Measurements from ENCODE around the gene SURF2. TPM values are rescaled to one million over a fixed set of nuclear protein-coding genes. Genes with fewer than 3 reads are reported as not detected.

The SURF2 gene
- total and polyA plus RNA-seq, 2 experiments from 2014 or later, result 39.9 to 104 TPM

GRCh38 chr9:133367778-133368177 lies 11.4 kb downstream of the SURF2 start:
- DNase-seq (ENCODE audit: low spot score) (no peak), ATAC-seq (no peak)
- Histone ChIP-seq H3F3A (replicated peaks; ENCODE audit: low read depth) (peaks cover 10% of the 10 kb centered on the region; the same call in 1 of the 2 replicates), H3K9me2 (ENCODE audit: insufficient read depth) (no peaks in the 10 kb centered on the region), H3K4me1 (ENCODE audit: insufficient read depth) (no peaks in the 10 kb centered on the region), H3K27ac (ENCODE audit: low read depth) (no peak overlapping the region), H3K36me3 (ENCODE audit: insufficient read depth) (peaks cover 21% of the 10 kb centered on the region), H3K79me2 (replicated peaks; ENCODE audit: insufficient read depth) (peaks cover 72% of the 10 kb centered on the region), H4K20me1 (replicated peaks; ENCODE audit: insufficient read depth) (peaks cover 73% of the 10 kb centered on the region), H2AFZ (no peak overlapping the region), H3K4me3 (no peak overlapping the region), H3K27me3 (ENCODE audit: insufficient read depth) (no peaks in the 10 kb centered on the region), H3K4me2 (no peak overlapping the region)
- no peak overlapping the region for H3K4me3 Mint-ChIP-seq
- no peaks in the 10 kb centered on the region for H3K9me3 Mint-ChIP-seq
- peaks cover 8% of the 10 kb centered on the region for H3K27me3 Mint-ChIP-seq (ENCODE audit: insufficient read depth, low read depth, poor library complexity)
- H3K27ac Mint-ChIP-seq, result no peak overlapping the region
- peaks cover 11% of the 10 kb centered on the region; the same call in 2 of the 3 replicates for H3K4me1 Mint-ChIP-seq
- no peak for TF ChIP-seq STAT1 (IDR thresholded peaks at IDR 0.05; ENCODE audit: unreplicated experiment)
- no peak for TF ChIP-seq EZH2phosphoT487 (IDR thresholded peaks at IDR 0.05; ENCODE audit: unreplicated experiment)
- no peak for TF ChIP-seq POLR2AphosphoS5 (IDR thresholded peaks at IDR 0.05; ENCODE audit: low read depth)
- no peak for TF ChIP-seq CREB1 (CRISPR knock-in tag; IDR thresholded peaks at IDR 0.05; ENCODE audit: low read depth)
- TF ChIP-seq NANOG (IDR thresholded peaks at IDR 0.05; ENCODE audit: borderline replicate concordance), result no peak
- no peak for TF ChIP-seq ZNF114 (CRISPR knock-in tag; IDR thresholded peaks at IDR 0.05)
- peaks cover 68% of the 10 kb centered on the region for H3K36me3 Mint-ChIP-seq (ENCODE audit: low read depth)

- peaks cover 10% of the 10 kb centered on the region; the same call in 1 of the 2 replicates for H3F3A ChIP-seq (replicated peaks; ENCODE audit: low read depth)
- H3K36me3 ChIP-seq (ENCODE audit: insufficient read depth), result peaks cover 18% of the 10 kb centered on the region
- peaks cover 75% of the 10 kb centered on the region for H4K20me1 ChIP-seq (replicated peaks; ENCODE audit: insufficient read depth)
- H3K79me2 ChIP-seq (replicated peaks; ENCODE audit: insufficient read depth), result peaks cover 78% of the 10 kb centered on the region
- peaks cover 11% of the 10 kb centered on the region; the same call in 2 of the 3 replicates for H3K4me1 Mint-ChIP-seq
- no peak for DNase-seq (ENCODE audit: low spot score)
- H3K27ac ChIP-seq (ENCODE audit: low read depth), result no peak overlapping the region
- H2AFZ ChIP-seq, result no peak overlapping the region
- no peak overlapping the region for H3K4me3 Mint-ChIP-seq
- H3K9me3 Mint-ChIP-seq, result no peaks in the 10 kb centered on the region
- H3K4me2 ChIP-seq, result no peak overlapping the region
- peaks cover 5% of the 10 kb centered on the region for H3K27me3 Mint-ChIP-seq (ENCODE audit: insufficient read depth, low read depth, poor library complexity)
- no peak overlapping the region for H3K4me3 ChIP-seq
- peaks cover 65% of the 10 kb centered on the region for H3K36me3 Mint-ChIP-seq (ENCODE audit: low read depth)
- H3K4me1 ChIP-seq (ENCODE audit: insufficient read depth), result no peaks in the 10 kb centered on the region
- no peak for ATAC-seq
- H3K27me3 ChIP-seq (ENCODE audit: insufficient read depth), result no peaks in the 10 kb centered on the region
- H3K27ac Mint-ChIP-seq, result no peak overlapping the region
- no peaks in the 10 kb centered on the region for H3K9me2 ChIP-seq (ENCODE audit: insufficient read depth)
- TF ChIP-seq EZH2phosphoT487 (IDR thresholded peaks at IDR 0.05; ENCODE audit: unreplicated experiment) (no peak), ZNF114 (CRISPR knock-in tag; IDR thresholded peaks at IDR 0.05) (no peak), JUNB (IDR thresholded peaks at IDR 0.05; ENCODE audit: unreplicated experiment) (no peak), CREB1 (CRISPR knock-in tag; IDR thresholded peaks at IDR 0.05; ENCODE audit: low read depth) (no peak), NANOG (IDR thresholded peaks at IDR 0.05; ENCODE audit: borderline replicate concordance) (no peak), ETS1 (IDR thresholded peaks at IDR 0.05) (no peak), EZH2 (IDR thresholded peaks at IDR 0.05; ENCODE audit: low read depth, unreplicated experiment) (no peak), REST (IDR thresholded peaks at IDR 0.05; ENCODE audit: unreplicated experiment) (no peak), POLR2AphosphoS5 (IDR thresholded peaks at IDR 0.05; ENCODE audit: low read depth) (no peak), ZNF331 (CRISPR knock-in tag; IDR thresholded peaks at IDR 0.05; ENCODE audit: low read depth) (no peak), CTCF (conservative IDR thresholded peaks at IDR 0.05; ENCODE audit: low read depth in 2 of 2) (no peak), STAT1 (IDR thresholded peaks at IDR 0.05; ENCODE audit: unreplicated experiment) (no peak)
These were observed 12.0 kb downstream of the SURF2 start for GRCh38 chr9:133368249-133368881.
